DMS 273 (cell line): ENCODE data around the gene KDM8.

Source experiments
- DNase-seq: peaks from one replicate; lab custom pipeline; 2025; ENCODE audit not compliant: unreplicated experiment; lab: John Stamatoyannopoulos, UW

KDM8 gene

GRCh38 chr16:27203507-27204311, at the start of gene KDM8:
Gene KDM8 (plus strand): TSS chr16:27203526. CDS start chr16:27210124, 6,598 bp downstream.
- peak; percentile 100 for DNase-seq

- peak; percentile 71 for DNase-seq
Measured at GRCh38 chr16:27154705-27155521, 48.4 kb upstream of the KDM8 start.

- DNase-seq, result no peak
Measured at GRCh38 chr16:27156579-27156978, 46.7 kb upstream of the KDM8 start.

- DNase-seq, result no peak
Measured at GRCh38 chr16:27161398-27161797, 41.9 kb upstream of the KDM8 start.

GRCh38 chr16:27164352-27164751, 39.0 kb upstream of the KDM8 start:
- no peak for DNase-seq

GRCh38 chr16:27165576-27165975, 37.8 kb upstream of the KDM8 start:
- DNase-seq, result no peak

- no peak for DNase-seq
Measured at GRCh38 chr16:27168790-27169189, 34.5 kb upstream of the KDM8 start.

- peak; percentile 83 for DNase-seq
Measured at GRCh38 chr16:27169511-27170071, 33.7 kb upstream of the KDM8 start.

GRCh38 chr16:27171584-27171983, 31.7 kb upstream of the KDM8 start:
- no peak for DNase-seq

- peak; percentile 81 for DNase-seq
Measured at GRCh38 chr16:27174007-27174406, 29.3 kb upstream of the KDM8 start.

GRCh38 chr16:27174798-27175197, 28.5 kb upstream of the KDM8 start:
- DNase-seq, result no peak

GRCh38 chr16:27175888-27176287, 27.4 kb upstream of the KDM8 start:
- no peak for DNase-seq

GRCh38 chr16:27177031-27177774, 26.1 kb upstream of the KDM8 start:
- DNase-seq, result no peak

- peak; percentile 91 for DNase-seq
Measured at GRCh38 chr16:27179500-27180072, 23.7 kb upstream of the KDM8 start.

- DNase-seq, result peak; percentile 83
Measured at GRCh38 chr16:27181019-27181790, 22.1 kb upstream of the KDM8 start.

GRCh38 chr16:27182906-27183405, 20.4 kb upstream of the KDM8 start:
- peak; percentile 72 for DNase-seq

- DNase-seq, result no peak
Measured at GRCh38 chr16:27185776-27186130, 17.6 kb upstream of the KDM8 start.

GRCh38 chr16:27188633-27189032, 14.7 kb upstream of the KDM8 start:
- DNase-seq, result no peak

GRCh38 chr16:27189335-27189972, 13.9 kb upstream of the KDM8 start:
- DNase-seq, result peak; percentile 72
